Skin epidermis (tissue), 12 donors: ENCODE results near the gene SBK3.
"Not testable (repeated sequence)": the region's sequence is repeated elsewhere in the genome, so short reads cannot be mapped to it uniquely, and the experiment has no call there.

ENCODE experiments used
- H3K27ac ChIP-seq, 21 experiments: fragments of 200-600 bp; sonication (generic) in 11 of 21; one replicate each; pipeline ENCODE4 v1.5.0; 2020; ENCODE audit warnings: mild to moderate bottlenecking in 3 of 21, inconsistent platforms in 2 of 21, moderate library complexity in 2 of 21
- H3K4me3 ChIP-seq, 7 experiments: fragments of 200-600 bp; sonication (generic) in 2 of 7; one replicate each; pipeline ENCODE4 v1.5.0; 2020; ENCODE audit warnings: inconsistent platforms in 2 of 7, mild to moderate bottlenecking in 2 of 7, moderate library complexity in 1 of 7

Gene SBK3

DNA sequence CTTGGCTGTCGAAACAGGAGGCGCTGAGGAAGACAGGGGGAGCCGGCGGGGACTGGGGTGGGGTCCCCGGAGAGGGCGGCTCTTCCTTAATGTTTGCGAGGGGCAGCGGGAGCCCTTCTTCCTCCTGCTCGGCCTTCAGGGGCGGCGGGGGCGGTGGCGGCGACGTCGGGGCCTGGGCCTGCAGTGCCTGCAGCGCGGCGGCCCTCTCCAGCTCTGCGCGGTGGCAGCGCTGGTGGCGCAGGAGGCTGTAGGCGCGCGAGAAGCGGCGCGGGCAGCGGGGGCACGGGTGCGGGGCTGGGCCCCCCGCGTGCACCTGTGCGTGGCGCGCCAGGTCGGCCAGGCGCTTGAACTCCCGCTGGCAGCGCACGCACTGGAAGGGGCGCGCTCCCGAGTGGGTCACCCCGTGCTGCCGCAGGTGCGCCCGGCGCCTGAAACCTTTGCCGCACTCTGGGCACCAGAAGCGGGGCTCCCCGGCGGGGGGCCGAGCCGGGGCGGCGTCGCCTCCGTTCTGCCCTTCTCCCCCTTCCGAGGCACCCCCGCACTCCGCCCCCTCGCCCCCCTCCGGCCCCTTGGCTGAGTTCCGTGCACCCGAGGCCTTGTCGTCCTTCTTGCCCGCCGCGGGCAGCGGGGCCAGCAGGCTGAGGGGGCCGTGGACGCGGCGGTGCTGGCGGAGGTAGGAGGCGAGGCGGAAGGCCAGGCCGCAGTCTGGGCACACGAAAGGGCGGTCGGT, 32.9 kb upstream of the SBK3 start:
- Histone ChIP-seq H3K4me3 (no peak overlapping the region), H3K27ac (no peak overlapping the region)

DNA sequence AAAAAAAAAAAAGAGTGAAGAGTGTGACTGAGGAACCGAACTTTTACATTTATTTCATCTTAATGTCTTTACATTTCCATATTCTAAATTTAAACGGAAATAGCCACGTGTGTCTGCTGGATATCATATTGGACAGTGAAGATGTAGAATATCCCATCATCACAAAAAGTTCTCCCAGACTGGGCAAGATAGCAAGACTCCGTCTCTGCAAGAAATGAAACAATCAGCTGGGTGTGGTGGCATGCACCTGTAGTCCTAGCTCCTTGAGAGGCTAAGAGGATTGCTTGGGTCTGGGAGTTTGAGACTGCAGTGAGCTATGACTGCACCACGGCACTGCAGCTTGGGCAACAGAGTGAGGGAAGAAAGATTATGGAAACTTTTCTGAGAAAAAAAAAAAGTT, 31.4 kb upstream of the SBK3 start:
- no peak overlapping the region for H3K4me3 ChIP-seq

DNA sequence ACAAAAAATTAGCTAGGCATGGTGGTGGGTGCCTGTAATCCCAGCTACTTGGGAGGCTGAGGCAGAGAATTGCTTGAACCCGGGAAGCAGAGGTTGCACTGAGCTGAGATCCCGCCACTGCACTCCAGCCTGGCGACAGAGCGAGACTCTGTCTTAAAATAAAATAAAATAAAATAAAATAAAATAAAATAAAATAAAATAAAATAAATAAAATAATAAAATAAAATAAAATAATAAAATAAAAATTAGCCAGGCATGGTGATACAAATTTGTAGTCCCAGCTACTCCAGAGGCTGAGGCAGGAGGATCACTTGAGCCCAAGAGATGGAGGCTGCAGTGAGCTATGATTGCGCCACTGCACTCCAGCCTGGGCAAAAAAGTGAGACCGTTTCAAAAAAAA, 28.6 kb upstream of the SBK3 start:
- not testable (repeated sequence) for H3K27ac ChIP-seq, H3K4me3 ChIP-seq

More for the DNA sequence above, 31.4 kb upstream of the SBK3 start:
- H3K27ac ChIP-seq: no peak overlapping the region

DNA sequence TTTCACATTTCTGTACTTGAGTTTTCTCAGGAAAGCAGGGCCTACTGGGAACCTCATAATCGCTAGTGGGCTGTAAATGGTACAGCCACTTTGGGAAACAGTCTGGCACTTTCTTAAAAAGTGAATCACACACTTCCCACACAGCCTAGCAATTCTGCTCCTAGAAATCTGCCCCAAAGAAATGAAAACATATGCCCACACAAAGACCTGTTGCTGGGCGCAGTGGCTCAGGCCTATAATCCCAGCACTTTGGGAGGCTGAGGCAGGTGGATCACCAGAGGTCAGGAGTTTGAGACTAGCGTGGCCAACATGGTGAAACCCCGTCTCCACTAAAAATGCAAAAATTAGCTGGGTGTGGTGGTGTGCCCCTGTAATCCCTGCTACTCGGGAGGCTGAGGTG, 24.1 kb upstream of the SBK3 start:
- not testable (repeated sequence) for H3K4me3 ChIP-seq, H3K27ac ChIP-seq

DNA sequence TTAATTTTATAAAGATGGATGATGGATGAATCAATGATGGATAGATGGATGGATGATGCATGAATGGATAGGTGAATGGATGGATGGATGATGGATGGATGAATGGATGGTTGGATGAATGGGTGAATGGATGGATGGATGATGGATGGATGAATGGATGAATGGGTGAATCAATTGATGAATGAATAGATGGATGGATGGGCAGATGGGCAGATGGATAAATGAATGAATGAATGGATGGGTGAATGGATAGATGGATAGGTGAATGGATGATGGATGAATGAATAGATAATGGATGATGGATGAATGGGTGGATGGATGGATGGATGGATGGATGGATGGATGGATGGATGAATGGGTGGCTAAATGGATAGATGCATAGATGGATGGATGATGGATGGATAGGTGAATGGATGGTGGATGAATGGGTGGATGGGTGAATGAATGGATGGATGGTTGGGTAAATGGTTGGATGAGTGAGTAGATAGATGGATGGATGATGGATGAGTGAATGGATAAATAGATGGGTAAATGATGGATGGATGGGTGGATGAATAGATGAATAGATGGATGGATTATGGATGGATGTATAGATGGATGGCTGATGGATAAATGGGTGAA, 22.5 kb upstream of the SBK3 start:
- Histone ChIP-seq H3K4me3 (no peak overlapping the region), H3K27ac (no peak overlapping the region)

DNA sequence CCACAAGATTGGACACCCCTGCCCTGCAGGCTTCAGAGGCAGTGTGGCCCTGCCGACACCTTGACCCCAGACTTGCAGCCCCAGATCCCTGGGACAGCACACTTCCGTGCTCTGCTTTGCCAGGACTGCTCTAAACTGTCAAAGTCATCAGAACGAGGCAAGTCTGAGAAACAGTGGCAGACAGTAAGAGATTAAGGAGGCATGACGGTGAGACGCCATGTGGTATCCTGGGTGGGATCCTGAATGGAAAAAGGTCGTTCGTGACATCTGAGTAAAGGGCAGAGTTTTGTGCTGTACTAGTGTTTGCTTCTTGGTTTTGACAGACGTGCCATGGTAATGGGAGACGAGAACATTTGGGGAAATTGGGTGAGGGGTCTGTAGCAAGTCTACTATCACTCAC, 21.5 kb upstream of the SBK3 start:
- Histone ChIP-seq H3K27ac (no peak overlapping the region), H3K4me3 (no peak overlapping the region)

DNA sequence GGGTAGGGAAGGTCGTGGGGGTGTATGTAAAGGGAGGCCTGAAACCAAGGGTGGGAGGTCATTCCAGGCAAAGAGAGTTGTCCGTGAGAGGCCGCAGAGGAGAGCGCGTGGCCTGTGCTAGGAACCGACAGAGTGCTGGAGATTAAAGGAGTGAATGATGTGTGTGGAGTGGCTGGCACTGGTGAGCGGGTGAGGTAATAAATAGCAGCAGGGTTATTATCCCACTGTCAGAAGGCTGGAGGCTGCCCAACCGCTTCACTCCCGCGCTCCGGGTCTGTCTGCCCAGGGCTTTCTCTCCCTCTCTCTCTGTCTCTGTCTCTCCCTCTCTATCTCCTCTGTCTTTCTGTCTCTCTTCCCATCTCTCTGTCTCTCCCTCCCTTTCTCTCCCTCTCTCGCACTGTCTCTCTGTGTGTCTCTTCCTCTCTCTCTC, 17.9 kb upstream of the SBK3 start:
- Histone ChIP-seq H3K27ac (no peak overlapping the region), H3K4me3 (no peak overlapping the region)

DNA sequence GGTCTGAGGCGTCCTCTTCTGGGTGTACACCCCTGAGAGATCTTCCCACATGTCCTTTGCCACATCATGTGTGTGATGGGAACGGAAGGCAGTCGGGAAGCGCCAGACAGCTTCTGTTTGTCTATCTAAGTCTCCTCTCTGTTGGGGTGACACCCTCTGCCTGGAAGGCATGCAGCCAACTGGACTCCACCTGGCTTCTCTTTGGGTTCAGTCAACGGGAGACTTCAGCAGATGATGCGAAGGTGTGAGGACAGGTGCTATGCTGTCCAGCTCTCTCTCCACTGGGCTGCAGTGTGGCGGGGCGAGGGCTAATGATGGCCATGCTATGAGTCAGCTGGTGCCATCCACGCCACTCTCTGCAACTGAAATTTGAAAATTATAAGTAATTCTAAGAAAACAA, 14.3 kb upstream of the SBK3 start:
- Histone ChIP-seq H3K27ac (no peak overlapping the region), H3K4me3 (no peak overlapping the region)

DNA sequence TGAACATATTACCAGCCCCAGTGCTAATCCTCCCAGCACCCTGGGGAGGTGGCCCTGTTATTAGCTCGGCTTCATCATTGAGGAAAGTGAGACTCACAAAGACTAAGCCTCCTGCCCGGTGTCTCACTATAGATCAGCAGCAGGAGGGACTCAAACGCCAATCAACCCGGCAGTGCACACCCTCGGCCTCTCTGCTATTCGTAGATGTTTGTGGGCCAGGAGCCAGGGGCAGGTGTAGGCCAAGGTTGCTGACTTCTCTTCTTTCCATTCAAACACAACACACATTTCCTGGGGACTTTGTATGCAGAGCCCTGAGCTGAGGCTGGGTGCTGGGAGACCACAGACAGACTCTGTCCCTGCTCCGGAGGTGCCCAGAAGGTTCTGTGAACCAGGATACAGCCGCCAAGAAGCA, 9.4 kb upstream of the SBK3 start:
- no peak overlapping the region for H3K27ac ChIP-seq
- H3K4me3 ChIP-seq: no peak overlapping the region

DNA sequence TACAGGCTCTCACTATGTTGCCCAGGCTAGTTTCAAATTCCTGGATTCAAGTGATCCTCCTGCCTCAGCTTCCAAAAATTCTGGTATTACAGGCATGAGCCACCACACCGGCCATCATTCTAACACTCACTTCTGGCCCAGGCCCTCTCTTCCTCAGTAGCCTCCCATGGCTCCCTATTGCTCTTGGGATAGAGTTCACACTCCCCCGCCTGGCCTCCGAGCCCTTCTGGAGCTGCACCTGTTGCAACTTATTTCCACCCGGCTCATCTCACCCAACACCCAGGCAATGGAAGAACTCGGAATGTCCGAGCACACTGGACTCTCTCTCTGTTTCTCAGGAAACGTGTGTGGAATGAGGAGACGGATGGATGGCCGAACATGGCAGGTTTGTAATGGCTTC, 9.0 kb upstream of the SBK3 start:
- no peak overlapping the region for H3K4me3 ChIP-seq
- H3K27ac ChIP-seq: no peak overlapping the region

DNA sequence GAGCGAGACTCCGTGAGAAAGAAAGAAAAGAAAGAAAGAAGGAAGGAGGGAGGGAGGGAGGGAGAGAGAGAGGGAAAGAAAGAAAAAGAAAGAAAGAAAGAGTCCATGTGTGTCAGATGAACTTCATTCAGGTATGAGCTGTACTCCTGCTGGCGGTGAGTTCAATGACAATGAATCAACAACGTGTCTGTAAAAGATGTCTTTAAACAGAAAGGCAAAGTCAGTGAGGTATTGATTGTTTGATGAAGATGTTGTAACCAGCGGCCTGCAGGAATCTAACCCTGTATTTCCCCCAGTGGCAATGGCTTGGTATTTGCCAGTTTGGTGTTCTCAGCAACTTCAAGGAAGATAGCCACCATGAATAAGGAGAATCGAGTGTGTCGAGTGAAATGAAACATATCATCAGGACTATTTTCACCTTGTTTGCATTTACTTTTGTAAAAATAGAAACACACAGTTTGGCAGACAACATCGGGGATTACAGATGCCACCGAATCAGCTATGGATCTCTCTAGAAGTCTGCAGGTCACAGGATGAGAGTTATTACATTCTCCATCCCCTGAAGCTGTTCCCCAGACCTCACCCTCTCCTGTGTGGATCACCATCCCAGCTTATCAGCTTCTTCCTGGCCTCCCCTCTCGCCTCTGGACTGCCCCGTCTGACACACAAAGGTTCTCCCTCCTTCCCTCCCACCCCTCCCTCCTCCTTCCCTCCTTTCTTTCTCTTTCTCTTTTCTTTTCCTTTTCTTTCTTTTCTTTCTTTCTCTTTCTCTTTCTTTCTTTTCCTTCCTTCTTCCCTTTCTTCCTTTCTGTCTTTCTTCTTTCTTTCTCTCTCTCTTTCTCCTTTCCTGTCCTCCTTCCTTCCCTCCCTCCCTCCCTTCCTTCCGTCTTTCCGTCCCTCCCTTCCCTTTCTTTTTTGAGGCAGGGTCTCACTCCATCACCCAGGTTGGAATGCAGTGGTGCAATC, 8.2 kb upstream of the SBK3 start:
- H3K27ac ChIP-seq: peak overlapping the region in 1 of 21 experiments; percentile 30
- no peak overlapping the region for H3K4me3 ChIP-seq

DNA sequence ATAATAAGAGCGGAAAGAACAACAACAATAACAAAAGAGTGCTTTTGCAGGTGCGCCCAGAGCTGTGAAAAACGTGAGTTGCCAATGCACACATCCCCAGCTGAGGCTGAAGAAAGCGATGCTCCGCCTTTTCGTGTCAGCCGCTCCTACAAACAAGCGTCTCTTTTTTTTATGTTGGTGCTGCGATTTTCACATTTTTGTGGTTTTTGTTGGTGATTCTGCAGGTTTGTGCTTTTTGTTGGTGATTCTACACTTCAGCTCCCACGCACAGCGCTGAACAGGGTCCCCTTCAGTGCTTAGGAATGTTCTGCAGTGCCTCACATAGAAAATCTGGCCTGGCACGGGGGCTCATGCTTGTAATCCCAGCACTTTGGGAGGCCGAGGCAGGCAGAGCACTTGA, 7.3 kb upstream of the SBK3 start:
- Histone ChIP-seq H3K4me3 (no peak overlapping the region), H3K27ac (peak overlapping the region in 1 of 21 experiments; percentile 30)

DNA sequence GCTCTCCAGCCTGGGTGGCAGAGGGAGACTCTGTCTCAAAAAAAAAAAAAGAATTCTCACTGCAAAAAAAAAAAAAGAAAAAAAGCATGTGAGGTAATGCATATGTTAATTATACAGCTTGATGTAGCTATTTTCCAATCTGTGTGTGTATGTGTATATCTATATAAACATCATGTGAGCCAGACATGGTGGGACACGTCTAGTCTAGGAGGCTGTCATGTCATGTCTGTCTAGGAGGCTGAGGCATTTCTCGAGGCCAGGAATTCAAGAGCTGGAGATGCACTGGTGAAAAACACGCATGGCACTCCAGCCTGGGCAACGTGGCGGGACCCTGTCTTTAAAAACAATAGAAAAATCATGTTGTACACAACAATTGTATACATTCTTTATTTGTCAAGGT, 6.9 kb upstream of the SBK3 start:
- Histone ChIP-seq H3K4me3 (no peak overlapping the region), H3K27ac (no peak overlapping the region)

DNA sequence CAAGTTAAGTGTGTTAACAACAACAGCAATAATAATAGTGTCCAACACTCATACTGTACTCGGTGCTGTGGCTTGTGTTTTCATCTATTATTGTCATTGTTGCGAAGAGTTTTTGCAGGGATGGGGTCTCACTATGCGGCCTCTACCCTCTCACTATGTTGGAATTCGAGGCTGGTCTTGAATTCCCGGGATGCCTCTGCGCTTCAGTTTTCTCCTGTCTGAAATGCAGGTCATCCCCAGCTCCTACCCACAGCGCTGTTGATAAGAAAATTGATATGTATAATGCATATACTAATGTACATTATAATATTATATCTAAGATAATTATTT, 4.9 kb upstream of the SBK3 start:
- H3K27ac ChIP-seq: no peak overlapping the region
- no peak overlapping the region for H3K4me3 ChIP-seq

DNA sequence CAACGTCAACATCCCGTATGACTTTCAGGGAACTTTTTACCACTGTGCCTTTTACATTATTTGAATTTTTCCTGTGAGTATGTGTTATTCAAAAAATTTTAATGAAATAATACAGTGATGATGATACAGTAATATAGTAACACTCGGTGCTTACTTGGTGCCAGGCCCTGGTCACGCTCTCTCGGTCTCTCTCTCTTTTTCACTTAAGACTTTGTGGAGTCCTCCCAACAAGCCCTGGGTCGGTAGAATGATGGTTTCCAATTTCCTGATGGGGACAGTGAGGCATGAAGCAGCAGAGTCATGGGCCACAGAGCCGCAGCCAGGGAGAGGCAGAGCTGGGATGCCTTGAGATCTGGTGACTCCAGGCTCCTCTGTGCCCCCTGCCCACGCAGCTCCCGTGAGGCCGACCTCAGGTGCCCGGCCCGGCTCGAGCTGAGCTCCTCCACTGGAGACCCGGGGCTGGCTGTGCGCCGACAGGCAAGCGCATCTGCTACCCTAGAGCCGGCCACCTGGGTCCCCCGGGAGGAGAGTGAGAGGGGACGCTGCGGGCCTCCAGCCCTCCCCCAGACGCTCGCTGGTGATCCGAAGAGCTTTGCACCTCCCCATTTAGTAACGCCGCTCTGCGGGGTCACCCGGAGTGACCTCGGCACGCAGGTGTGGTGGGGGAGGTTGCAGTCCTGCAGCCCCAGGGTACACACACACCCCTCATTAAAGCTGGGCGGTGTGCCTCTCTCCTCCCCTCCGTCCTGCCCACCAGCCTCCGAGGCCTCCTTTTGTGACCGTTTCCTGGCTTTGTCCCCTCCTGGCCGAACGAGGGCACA, 4.4 kb upstream of the SBK3 start:
- peak overlapping the region in 7 of 21 experiments; percentile 2 to 56 (median 50) for H3K27ac ChIP-seq
- H3K4me3 ChIP-seq: no peak overlapping the region

DNA sequence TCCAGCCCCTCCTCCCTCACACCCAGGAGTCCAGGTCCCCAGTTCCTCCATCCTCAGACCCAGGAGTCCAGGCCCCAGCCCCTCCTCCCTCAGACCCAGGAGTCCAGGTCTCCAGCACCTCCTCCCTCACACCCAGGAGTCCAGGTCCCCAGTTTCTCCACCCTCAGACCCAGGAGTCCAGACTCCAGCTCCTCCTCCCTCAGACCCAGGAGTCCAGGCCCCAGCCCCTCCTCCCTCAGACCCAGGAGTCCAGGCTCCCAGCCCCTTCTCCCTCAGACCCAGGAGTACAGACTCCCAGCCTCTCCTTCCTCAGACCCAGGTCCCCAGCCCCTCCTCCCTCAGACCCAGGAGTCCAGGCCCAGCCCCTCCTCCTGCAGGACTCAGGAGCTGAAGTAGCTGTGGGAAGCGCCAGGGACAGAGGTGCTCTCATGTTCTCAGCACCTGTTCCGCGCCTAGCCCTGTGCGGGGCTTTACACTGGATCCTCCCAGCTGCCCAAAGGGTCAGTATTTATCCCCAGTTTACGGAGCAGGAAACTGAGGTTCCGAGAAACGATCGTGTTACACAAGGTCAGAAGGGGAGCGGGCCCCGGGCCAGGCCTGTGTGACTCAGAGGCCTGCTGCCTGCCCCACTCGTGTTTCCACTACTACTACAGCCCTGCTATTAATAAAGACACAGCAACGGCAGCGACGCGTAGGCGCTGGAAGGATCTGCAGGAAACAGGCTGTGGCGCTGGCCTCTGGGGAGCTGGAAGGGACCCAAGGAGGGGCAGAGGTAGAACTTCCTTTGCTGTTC, 1.7 kb upstream of the SBK3 start:
- peak overlapping the region in 10 of 21 experiments; percentile 17 to 79 (median 46) for H3K27ac ChIP-seq
- no peak overlapping the region for H3K4me3 ChIP-seq

DNA sequence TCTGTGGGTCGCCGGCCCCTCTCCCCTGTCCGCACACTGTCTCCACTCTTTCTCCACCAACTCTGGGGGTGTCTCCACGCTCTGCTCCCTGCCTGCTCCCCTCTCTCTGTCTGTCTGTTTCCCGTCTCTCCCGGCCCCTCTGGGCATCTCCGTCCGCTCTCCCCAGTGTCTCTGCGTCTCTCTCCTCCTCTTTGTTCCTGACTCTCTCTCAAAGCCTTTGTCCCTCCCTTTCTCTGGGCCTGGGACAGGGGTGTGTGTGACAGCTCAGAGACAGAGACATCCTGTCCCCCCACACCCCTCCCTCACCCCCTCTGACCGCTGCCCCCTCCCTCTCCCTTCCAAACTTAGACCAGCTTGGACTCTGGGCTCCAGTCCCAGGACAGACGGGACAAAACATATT, 668 bp upstream of the SBK3 start:
- Histone ChIP-seq H3K4me3 (no peak overlapping the region), H3K27ac (peak overlapping the region in 2 of 21 experiments; percentile 49 to 79)

DNA sequence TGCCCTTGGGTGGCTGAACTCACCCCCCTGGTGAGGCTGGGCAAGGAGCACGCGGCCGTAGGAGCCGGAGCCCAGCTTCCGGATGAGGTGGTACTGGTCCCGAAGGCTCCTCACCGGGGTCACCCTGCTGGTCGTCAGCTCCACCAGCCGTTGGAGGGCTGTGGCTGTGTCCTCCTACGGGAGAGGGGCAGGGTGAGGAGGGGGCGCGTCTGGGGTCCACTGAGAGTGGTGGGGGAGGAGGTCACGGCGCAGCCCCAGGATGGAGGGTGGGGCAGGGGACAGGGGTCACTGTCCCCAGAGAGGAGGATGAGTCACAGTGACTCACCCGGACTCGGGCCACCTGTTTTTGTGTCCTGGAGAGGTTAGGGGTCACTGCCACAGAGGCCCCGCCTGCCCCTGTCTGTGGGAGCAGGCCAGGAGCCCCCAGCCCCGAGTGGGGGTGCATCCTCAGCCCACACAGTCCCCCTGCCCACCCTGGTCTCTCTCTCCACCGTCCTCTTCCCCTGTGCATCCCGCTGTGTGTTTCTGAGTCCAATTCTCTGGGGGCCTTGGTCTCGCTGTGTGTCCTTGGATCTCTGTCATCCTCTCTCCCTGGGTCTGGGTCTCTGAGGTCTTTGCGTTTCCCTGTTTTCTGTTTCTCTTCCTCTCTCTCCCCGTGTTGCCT, 435 bp downstream of the SBK3 start:
- H3K27ac ChIP-seq: no peak overlapping the region
- H3K4me3 ChIP-seq: no peak overlapping the region

DNA sequence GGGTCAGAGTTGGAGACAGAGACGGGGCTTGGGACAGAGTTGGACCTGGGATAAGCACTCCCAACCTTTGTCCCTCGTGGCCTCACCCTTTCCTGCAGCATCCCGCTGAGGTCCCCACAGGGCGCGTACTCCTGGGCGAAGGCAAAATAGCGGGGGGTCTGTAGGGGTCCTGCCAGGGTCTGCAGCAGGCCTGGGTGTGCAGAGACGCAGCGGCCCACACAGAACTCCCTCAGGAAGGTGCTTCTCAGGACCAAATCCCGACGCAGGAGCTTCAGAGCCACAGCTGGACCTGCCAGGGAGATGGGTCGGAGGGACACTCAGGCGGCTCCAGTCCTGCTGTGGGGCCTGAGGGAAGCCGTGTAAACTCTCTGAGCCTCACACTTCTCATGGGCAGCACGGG, 1.3 kb downstream of the SBK3 start:
- Histone ChIP-seq H3K27ac (no peak overlapping the region), H3K4me3 (no peak overlapping the region)
